Left ventricle myocardium superior (tissue), 1 donor: ENCODE results near the gene SRRM3. TPM values are rescaled to one million over a fixed set of nuclear protein-coding genes. Genes with fewer than 3 reads are reported as not detected.
"Not testable (repeated sequence)": the region's sequence is repeated elsewhere in the genome, so short reads cannot be mapped to it uniquely, and the experiment has no call there.

Source experiments
- ATAC-seq: fragments of 200-7000 bp; cut with Tn5 transposase; one replicate; pipeline ENCODE4 v1.9.1; 2020; ENCODE audit warnings: mild to moderate bottlenecking, moderate library complexity
- DNase-seq: peaks from one replicate; pipeline ENCODE4 v3.0.0-alpha.2; 2020
- intact Hi-C: fragments of 100-400 bp; cut with micrococcal nuclease; formaldehyde crosslinking; loops from one replicate; pipeline ENCODE4 v1.11.0; 2022
- total RNA-seq: library from RNA; stranded (reverse); fragmentation: NEBNext Ultra II Directional; extraction: Animal tissue kit (Norgen Biotek cat#: 25700); gene quantifications from one replicate; pipeline ENCODE4 v1.2.1, GENCODE V29; 2021
- donor health status: DM: no; HTN: yes; CAD: no; lungs with severe emphysema.

Gene SRRM3
- total RNA-seq, 1 donor from 2014 or later: 17.2 TPM

DNA sequence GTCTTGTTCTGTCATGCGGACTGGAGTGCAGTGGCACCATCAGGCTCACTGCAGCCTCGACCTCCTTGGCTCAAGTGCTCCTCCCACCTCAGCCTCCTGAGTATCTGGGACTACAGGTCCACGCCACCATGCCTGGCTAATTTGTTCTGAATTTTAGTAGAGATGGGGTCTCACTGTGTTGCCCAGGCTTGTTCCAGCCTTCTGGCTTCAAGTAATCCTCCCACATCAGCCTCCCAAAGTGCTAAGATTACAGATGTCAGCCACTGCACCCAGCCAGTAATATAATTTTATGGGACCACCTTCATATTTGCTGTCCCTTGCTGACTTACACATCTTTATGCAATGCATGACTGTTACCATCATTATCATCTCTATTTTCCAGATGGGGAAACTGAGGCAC, 99.3 kb downstream of the SRRM3 start:
- ATAC-seq (no peak), DNase-seq (no peak)
- intact Hi-C loops: no loop called here

DNA sequence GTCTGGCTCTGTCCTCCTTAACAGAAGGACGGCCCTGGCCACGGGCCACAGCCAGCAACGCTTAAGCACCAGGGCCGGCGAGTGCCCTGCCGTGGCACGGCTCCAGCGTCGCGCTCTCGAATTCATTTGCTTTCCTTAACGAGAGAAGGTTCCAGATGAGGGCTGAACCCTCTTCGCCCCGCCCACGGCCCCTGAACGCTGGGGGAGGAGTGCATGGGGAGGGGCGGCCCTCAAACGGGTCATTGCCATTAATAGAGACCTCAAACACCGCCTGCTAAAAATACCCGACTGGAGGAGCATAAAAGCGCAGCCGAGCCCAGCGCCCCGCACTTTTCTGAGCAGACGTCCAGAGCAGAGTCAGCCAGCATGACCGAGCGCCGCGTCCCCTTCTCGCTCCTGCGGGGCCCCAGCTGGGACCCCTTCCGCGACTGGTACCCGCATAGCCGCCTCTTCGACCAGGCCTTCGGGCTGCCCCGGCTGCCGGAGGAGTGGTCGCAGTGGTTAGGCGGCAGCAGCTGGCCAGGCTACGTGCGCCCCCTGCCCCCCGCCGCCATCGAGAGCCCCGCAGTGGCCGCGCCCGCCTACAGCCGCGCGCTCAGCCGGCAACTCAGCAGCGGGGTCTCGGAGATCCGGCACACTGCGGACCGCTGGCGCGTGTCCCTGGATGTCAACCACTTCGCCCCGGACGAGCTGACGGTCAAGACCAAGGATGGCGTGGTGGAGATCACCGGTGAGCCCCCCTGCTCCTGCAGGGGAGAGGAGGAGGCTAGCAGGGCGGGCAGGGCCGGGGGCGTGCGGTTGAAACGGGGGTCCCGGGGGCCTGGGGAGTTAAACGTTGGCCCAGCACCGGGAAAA, 100.9 kb downstream of the SRRM3 start, which contains the start of gene HSPB1:
Gene HSPB1 (plus strand): TSS at position 327 of the 855 bp plus-strand sequence. CDS start 40 bp downstream, at position 367.
- intact Hi-C loops: no loop called here
- ATAC-seq (peak; percentile 82), DNase-seq (peak; percentile 98)

DNA sequence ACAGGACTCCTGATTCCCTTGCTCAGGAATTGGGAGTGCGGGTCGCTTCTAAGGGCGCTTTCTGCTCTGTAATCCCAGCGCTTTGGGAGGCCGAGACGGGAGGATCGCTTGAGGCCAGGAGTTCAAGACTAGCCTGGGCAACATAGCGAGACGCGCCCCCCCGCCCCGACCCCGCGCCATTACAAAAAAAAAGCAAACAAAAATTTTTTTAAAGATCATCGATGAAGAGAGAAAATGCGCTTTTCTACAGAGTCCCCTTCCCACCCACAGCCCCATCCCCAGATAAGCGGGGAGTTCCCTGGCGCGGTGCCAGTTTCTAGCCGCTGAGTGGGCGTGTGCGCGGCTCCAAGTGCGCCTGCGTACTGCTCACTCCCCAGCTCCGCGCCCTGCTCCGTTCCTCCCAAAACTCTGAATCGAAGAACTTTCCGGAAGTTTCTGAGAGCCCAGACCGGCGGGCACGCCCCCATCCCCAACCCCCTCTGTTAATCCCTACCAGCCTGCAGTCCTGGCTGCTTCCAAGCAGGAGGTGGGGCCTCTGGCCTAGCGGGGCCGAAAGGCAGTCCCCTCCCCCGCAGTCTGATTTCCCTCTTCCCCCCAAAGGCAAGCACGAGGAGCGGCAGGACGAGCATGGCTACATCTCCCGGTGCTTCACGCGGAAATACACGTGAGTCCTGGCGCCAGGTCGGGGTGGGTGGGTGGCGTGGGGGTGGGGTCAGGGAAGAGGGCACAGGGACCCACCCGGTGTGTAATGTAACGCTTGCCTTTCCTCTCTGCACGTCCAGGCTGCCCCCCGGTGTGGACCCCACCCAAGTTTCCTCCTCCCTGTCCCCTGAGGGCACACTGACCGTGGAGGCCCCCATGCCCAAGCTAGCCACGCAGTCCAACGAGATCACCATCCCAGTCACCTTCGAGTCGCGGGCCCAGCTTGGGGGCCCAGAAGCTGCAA, 101.8 kb downstream of the SRRM3 start:
- peak; percentile 93 for DNase-seq
- ATAC-seq: peak; percentile 59
- intact Hi-C loops: no loop called here

DNA sequence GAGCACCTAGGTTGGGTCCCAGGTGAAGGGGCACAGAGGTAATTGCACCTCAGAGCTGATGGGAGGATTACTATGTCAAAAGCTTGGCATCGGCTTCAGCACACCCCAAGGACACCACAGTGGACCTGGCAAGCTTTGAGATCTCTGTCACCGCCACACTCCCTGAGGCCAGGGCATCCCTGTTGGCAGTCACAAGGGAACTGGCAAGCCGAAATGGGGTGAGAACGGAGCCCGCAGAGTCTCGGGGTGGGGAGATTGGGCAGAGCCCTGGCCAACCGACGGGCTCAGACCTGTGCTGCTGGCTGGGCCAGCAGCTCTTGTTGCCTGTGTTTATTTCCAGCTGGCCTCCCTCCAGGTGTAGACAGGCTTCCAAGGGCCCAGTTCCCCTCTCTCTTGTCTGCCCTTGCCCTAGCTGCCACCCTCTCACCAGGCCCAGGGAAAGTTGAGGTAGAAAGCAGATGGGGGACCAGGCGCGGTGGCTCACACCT, 103.2 kb downstream of the SRRM3 start:
- intact Hi-C loops: no loop called here
- ATAC-seq: peak; percentile 64
- peak; percentile 89 for DNase-seq

DNA sequence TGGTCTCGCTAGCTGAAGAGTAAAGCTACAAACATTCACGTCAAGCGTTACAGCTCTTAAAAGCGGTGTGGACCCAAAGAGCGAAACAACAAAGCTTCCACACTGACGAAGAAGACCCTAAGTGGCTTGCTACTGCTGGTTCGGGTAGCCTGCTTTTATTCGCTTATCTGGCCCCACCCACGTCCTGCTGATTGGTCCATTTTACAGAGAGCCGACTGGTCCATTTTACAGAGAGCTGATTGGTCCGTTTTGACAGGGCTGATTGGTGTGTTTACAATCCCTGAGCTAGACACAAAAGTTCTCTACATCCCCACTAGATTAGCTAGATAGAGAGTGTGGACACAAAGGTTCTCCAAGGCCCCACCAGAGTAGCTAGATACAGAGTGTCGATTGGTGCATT, 107.2 kb downstream of the SRRM3 start:
- ATAC-seq, intact Hi-C loops, DNase-seq: not testable (repeated sequence)

DNA sequence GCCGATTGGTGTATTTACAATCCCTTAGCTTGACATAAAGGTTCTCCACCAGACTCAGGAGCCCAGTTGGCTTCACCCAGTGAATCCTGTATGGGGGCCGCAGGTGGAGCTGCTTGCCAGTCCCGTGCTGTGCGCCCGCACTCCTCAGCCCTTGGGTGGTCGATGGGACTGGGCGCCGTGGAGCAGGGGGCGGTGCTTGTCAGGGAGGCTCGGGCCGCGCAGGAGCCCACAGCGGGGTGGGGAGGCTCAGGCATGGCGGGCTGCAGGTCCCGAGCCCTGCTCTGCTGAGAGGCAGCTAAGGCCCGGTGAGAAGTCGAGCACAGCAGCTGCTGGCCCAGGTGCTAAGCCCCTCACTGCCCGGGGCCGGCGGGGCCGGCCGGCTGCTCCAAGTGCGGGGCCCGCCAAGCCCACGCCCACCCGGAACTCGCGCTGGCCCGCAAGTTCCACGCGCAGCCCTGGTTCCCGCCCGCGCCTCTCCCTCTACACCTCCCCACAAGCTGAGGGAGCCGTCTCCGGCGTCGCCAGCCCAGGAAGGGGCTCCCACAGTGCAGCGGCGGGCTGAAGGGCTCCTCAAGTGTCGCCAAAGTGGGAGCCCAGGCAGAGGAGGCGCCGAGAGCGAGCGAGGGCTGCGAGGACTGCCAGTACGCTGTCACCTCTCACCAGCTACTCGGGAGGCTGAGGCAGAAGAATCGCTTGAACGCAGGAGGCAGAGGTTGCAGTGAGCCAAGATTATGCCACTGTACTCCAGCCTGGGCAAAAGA, 107.8 kb downstream of the SRRM3 start:
- ATAC-seq, intact Hi-C loops, DNase-seq: not testable (repeated sequence)

DNA sequence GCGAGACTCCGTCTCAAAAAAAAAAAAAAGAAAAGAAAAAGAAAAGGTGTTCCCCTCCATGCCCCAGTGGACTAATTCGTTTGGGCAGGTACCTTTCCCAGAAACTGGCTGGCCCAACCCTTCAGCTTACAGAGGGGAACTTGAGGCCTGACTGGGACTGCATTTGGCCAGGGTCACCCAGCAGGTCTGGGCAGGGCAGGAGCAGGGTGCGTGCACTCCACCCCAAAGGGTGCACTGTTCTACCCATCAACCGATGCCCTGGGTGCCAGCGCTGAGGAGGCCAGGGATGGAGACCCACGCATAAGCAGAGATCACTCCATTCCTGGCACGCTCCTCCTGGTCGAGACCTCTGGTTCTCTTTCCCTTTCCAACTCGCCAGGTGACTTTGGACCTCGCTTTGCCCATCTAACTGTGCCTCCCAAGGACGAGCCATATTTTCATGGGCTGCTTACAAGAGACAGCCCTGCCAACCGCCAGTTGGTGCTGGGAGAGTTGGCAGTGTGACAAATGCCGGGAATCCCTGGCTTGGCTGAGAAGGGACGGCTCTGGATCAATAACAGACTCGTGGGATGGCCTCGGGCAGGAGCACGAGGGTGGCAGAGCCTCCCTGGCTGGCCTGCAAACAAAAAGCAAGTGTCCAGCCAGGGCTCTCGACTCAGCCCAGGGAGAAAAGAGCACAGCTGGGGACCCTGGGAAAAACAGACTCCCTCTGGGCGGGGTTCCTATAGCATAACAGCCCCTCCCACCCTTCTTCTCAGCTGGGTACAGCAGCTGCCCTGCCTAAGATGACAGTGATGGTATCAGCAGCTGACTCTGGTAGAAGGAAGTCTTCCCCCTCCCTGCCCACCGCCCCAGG, 108.6 kb downstream of the SRRM3 start:
- intact Hi-C loops: no loop called here
- DNase-seq: no peak
- no peak for ATAC-seq

DNA sequence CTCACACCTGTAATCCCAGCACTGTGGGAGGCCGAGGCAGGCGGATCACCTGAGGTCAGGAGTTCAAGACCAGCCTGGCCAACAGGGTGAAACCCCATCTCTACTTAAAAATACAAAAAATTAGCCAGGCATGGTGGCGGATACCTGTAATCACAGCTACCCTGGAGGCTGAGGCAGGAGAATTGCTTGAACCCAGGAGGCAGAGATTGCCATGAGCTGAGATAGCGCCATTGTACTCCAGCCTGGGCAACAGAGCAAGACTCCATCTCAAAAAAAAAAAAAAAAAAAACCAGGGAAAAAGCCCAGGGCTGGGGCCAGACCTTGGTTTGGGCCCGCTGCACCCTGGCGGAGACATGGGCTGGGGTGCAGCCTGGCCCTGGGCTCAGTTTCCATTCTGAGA, 110.1 kb downstream of the SRRM3 start:
- ATAC-seq, intact Hi-C loops, DNase-seq: not testable (repeated sequence)

DNA sequence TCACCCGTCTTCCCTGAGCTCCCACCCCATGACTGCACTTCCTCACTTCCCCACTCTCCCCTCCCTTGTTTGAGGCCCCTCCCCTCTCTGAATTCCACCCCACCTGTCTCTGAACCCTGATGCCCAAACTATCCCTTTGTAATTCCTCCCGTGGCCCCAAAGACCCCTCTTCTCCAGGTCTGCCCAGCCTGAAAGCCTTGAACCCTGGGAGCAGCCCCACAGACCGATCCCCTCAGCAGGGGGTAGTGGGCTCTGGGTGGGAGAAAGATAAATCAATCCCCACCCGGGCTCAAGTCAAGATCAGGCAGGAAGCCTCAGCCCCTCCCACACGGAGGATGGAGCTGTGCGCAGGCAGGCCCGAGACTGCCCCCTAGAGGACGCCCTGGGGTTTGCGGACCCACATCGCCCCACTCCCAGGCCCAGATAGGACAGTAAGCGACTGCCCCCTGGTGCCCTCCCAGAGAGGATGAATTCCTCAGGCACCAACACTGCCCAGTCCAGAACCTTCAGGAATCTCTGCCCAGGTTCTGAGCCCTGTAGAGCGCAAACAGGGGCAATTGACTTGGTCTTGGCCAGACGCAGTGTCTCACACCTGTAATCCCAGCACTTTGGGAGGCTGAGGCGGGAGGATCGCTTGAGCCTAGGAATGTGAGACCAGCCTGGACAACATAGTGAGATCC, 112.5 kb downstream of the SRRM3 start:
- peak; percentile 98 for DNase-seq
- intact Hi-C loops: loop anchor here (2.0 kb wide), 1 partner anchor 23 kb away; no protein-coding TSS in a partner anchor
- ATAC-seq: peak; percentile 56

DNA sequence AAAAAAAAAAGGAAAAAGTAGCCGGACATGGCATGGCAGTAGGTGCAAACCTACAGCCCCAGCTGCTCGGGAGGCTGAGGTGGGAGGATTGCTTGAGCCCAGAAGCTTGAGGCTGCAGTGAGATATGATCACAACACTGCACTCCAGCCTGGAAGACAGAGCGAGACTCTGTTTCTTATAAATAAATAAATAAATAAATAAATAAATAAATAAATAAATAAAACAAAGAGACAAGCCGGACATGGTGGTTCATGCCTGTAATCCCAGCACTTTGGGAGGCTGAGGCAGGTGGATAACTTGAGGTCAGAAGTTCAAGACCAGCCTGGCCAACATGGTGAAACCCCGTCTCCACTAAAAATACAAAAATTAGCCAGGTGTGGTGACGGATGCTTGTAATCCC, 113.0 kb downstream of the SRRM3 start:
- intact Hi-C loops: loop anchor here (2.0 kb wide), 1 partner anchor 24 kb away; no protein-coding TSS in a partner anchor
- not testable (repeated sequence) for ATAC-seq, DNase-seq

DNA sequence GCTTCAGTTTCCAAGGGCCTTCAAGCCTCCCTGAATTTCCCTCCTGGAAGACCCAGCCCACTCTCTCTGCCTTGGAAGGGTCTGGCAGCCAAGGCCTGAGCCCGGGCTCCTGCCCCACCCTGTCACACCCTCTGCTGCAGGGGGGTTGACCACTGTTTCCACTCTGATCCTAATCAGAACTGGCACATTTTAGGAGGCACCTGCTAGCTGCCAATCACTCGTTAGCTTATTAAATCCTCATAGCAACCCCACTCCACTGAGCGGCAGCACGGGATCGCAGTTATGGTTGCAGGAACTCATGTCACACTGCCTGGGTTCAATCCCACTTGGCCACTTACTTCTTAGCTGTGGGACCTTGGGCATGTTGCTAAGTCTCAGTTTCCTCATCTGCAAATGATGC, 113.7 kb downstream of the SRRM3 start:
- intact Hi-C loops: loop anchor here (2.0 kb wide), 1 partner anchor 25 kb away; no protein-coding TSS in a partner anchor
- ATAC-seq: no peak
- no peak for DNase-seq

DNA sequence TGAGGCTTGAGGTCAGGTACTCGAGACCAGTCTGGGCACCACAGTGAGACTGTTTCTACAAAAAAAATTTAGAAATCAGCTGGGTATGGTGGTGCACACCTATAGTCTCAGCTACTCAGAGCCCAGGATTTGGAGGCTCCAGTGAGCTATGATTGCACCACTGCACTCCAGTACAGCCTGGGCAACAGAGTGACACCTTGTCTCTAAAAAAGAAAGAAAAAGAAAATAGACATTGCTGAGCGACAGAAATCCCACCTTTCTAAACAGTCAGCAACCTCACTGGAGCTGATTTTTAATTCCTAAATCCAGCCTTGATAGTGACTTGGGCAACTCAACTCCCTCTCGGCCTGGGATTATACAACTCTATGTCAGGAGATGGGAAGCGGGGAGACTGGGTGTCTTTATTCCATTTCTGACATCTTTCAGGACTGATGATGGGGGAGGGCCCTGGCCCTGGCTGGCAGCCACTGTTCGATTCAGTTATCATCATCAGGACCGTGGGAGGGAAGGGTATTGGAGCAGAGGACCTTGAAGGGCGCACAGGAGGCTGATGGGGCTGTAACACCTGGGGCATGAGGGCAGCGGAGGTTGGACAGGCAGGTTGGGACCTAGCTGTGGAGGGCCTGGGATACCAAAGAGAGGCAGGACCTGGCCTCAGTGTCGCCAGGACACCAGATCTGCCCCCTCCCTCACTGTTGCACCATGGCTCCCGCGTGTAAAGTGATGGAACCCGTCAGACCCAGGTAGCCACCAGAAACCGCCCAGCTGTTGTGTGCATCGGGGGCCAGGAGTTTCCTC, 115.5 kb downstream of the SRRM3 start:
- ATAC-seq (no peak), DNase-seq (no peak)
- intact Hi-C loops: no loop called here

DNA sequence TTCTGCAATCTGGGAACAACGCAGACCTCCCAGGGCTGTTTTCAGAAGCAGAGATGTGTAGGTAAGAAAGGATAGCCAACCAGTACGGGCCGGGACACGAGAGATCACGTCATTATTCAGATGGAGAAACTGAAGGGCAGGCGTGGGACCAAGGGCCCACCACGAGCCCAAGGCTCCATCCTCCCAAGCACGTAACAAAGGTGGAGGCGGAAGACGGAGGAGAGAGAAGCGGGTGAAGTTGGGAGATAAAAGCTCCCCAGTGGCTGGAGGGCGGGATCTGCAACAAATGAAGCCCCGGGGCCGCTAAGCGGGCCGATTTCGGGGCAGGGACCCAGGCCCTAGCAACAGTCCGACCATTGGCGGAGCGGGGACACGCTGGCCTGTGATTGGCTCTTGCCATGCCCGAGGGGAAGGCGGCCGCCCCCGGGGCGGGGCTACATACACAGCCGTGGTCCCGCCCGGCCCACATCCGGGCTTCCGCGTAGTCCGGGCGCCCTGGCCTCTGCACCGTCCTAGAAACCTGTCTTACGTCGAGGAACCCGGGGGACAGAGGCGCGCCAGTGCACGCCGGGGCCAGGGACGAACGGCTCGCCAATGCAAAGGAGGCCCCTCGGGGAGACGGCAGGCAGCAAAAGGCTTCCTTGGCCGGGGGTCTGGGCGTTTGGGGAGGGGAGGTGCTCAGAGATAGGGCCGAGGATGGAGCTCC, 116.2 kb downstream of the SRRM3 start:
- ATAC-seq: peak; percentile 91

DNA sequence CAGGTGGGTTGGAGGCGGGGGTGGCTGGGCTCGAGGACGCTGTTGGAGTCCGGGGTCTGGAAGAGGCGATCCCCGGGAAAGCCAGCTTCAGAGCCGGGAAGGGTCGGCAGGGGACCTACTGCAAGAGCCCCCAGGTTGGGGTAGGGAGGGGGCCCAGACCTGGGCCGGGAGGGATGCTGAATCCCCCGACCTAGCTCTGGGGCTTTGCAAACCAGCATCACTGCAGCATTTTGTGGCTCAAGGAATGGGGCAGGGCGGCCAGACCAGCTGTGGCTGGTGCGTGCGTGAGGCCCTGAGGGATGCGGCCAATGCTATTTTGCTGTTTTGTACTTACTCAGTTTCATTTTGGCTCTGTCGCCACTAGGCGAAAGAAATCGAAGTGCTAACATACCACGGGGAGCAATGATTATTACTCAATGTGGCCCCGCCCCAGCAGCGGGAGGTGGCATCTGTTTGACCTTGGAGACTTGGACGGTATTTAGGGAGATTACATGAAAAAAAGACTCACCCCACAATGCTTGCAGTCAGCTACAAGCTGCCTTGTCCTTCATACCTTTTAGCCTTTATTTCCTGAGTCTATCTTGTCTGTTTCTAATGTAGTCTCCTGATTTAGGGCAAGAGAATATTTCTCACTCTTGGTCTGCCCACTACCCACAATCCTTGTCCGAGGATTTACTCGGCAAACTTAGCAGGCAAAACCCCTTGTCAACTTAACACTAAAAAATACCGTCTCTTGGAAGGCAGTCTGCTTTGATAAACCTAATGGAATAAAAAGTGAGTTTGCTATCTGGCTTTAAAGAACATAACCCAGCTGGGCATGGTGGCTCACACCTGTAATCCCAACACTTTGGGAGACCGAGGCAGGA, 117.0 kb downstream of the SRRM3 start:
- intact Hi-C loops: no loop called here
- peak; percentile 60 for ATAC-seq
- peak; percentile 82 for DNase-seq

More for the DNA sequence above, 116.2 kb downstream of the SRRM3 start:
- intact Hi-C loops: no loop called here
- peak; percentile 100 for DNase-seq

DNA sequence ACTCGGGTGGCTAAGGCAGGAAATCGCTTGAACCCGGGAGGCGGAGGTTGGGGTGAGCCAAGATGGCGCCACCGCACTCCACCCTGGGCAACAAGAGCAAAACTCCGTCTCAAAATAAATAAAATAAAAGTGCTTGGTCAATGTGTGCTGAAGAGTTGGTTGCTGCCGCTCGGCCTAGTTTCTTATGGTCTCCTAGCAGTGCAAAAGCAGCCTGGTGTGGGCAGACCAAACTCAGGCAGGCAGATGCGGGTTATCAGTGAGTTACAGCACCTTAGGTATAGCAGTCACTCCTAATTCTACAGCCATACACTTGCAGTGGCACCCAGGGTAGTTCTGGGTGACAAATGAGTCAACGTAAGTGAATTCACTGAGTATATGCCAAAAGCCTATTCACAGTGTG, 123.4 kb downstream of the SRRM3 start:
- ATAC-seq (no peak), DNase-seq (no peak)
- intact Hi-C loops: no loop called here
